Cardiac fibroblast (primary cell): ENCODE data around the gene ATP10A.

Source experiments
- DNase-seq, 2 donors: peaks; one replicate each; pipeline versions ENCODE4 v3.0.0 to v3.0.0-alpha.2; 2010; ENCODE audit warnings: low read depth in 2 of 2
- H3K4me3 ChIP-seq, 2 donors: replicated peaks in 1 of 2; 1 replicate in 1 of 2; 2 replicates in 1 of 2; pipeline ENCODE4 v1.5.1; 2011; ENCODE audit warnings: low read depth in 2 of 2, low read length in 2 of 2, mild to moderate bottlenecking in 2 of 2, moderate library complexity in 1 of 2
- CTCF ChIP-seq: IDR thresholded peaks from one replicate; pipeline ENCODE4 v1.5.1; 2011; ENCODE audit warnings: low read depth, mild to moderate bottlenecking, low read length, inconsistent platforms

Gene ATP10A

GRCh38 chr15:25665913-25666312 lies 197.2 kb downstream of the ATP10A start:
- no peak overlapping the region for H3K4me3 ChIP-seq
- TF ChIP-seq CTCF, result no peak
- DNase-seq, result no peak

GRCh38 chr15:25664761-25665160 lies 198.4 kb downstream of the ATP10A start:
- no peak for DNase-seq
- no peak overlapping the region for H3K4me3 ChIP-seq
- TF ChIP-seq CTCF, result no peak

GRCh38 chr15:25663515-25663914 lies 199.6 kb downstream of the ATP10A start:
- no peak for TF ChIP-seq CTCF
- no peak for DNase-seq
- H3K4me3 ChIP-seq, result no peak overlapping the region

- TF ChIP-seq CTCF, result no peak
These were observed 201.2 kb downstream of the ATP10A start for GRCh38 chr15:25661898-25662297.

GRCh38 chr15:25659251-25659650 lies 203.9 kb downstream of the ATP10A start:
- H3K4me3 ChIP-seq, result no peak overlapping the region
- no peak for TF ChIP-seq CTCF
- no peak for DNase-seq

More at GRCh38 chr15:25661898-25662297, 201.2 kb downstream of the ATP10A start:
- DNase-seq, result no peak
- no peak overlapping the region for H3K4me3 ChIP-seq

GRCh38 chr15:25658560-25658959 lies 204.6 kb downstream of the ATP10A start:
- no peak overlapping the region for H3K4me3 ChIP-seq
- TF ChIP-seq CTCF, result no peak
- DNase-seq, result no peak

GRCh38 chr15:25655207-25655948 lies 207.7 kb downstream of the ATP10A start:
- TF ChIP-seq CTCF, result no peak
- H3K4me3 ChIP-seq, result no peak overlapping the region
- no peak for DNase-seq
